ENCODE measurements around the gene NSMCE3. TPM values are rescaled to one million over a fixed set of nuclear protein-coding genes. Genes with fewer than 3 reads are reported as not detected.

The NSMCE3 gene
- total and polyA plus RNA-seq, 2 experiments from 2014 or later, result 9.7 to 10.0 TPM

- TF ChIP-seq ZNF462 (CRISPR knock-in tag; IDR thresholded peaks at IDR 0.05), result no peak
- TF ChIP-seq POLR2AphosphoS5 (IDR thresholded peaks at IDR 0.05; ENCODE audit: low read depth), result no peak
- no peak for TF ChIP-seq CTCF (conservative IDR thresholded peaks at IDR 0.05; ENCODE audit: low read depth in 2 of 2)
- no peak for TF ChIP-seq CREB1 (CRISPR knock-in tag; IDR thresholded peaks at IDR 0.05; ENCODE audit: low read depth)
- TF ChIP-seq ZNF331 (CRISPR knock-in tag; IDR thresholded peaks at IDR 0.05; ENCODE audit: low read depth), result no peak
- TF ChIP-seq STAT1 (IDR thresholded peaks at IDR 0.05; ENCODE audit: unreplicated experiment), result no peak
- TF ChIP-seq ZNF114 (CRISPR knock-in tag; IDR thresholded peaks at IDR 0.05), result no peak
- TF ChIP-seq EZH2 (IDR thresholded peaks at IDR 0.05; ENCODE audit: low read depth, unreplicated experiment), result no peak
These were observed 13.8 kb upstream of the NSMCE3 start (continued) for GRCh38 chr15:29283381-29283780.

GRCh38 chr15:29280514-29280913 lies 10.9 kb upstream of the NSMCE3 start:
- Mint-ChIP-seq H3K27me3 (ENCODE audit: insufficient read depth, low read depth, poor library complexity) (peaks cover 1% of the 10 kb centered on the region), H3K9me3 (no peaks in the 10 kb centered on the region), H3K27ac (no peak overlapping the region), H3K36me3 (ENCODE audit: low read depth) (no peaks in the 10 kb centered on the region), H3K4me3 (no peak overlapping the region), H3K4me1 (peaks cover 5% of the 10 kb centered on the region; the same call in 2 of the 3 replicates)
- Histone ChIP-seq H3K27ac (ENCODE audit: low read depth) (no peak overlapping the region), H3K36me3 (ENCODE audit: insufficient read depth) (no peaks in the 10 kb centered on the region), H3K4me1 (ENCODE audit: insufficient read depth) (no peaks in the 10 kb centered on the region), H3K27me3 (ENCODE audit: insufficient read depth) (no peaks in the 10 kb centered on the region; the same call in 1 of the 2 replicates), H4K20me1 (replicated peaks; ENCODE audit: insufficient read depth) (no peaks in the 10 kb centered on the region), H2AFZ (no peak overlapping the region), H3K4me2 (no peak overlapping the region), H3K79me2 (replicated peaks; ENCODE audit: insufficient read depth) (no peaks in the 10 kb centered on the region), H3K4me3 (no peak overlapping the region), H3F3A (replicated peaks; ENCODE audit: low read depth) (no peaks in the 10 kb centered on the region), H3K9me2 (ENCODE audit: insufficient read depth) (no peaks in the 10 kb centered on the region)
- no peak for ATAC-seq
- DNase-seq (ENCODE audit: low spot score), result no peak
- no peak for TF ChIP-seq EZH2phosphoT487 (IDR thresholded peaks at IDR 0.05; ENCODE audit: unreplicated experiment)
- TF ChIP-seq POLR2AphosphoS5 (IDR thresholded peaks at IDR 0.05; ENCODE audit: low read depth), result no peak
- TF ChIP-seq JUNB (IDR thresholded peaks at IDR 0.05; ENCODE audit: unreplicated experiment), result no peak

Measured in GM23338 (cell line).